HG02852 (cell line): ENCODE results near the gene CXADR.

Experiments
- ATAC-seq: cut with Tn5 transposase; IDR thresholded peaks from one replicate; pipeline ENCODE4 v1.9.1; 2021; ENCODE audit warnings: mild to moderate bottlenecking, moderate library complexity; ENCODE audit not compliant: unreplicated experiment

The CXADR gene

GRCh38 chr21:17539323-17539722 lies 26.5 kb downstream of the CXADR start:
- ATAC-seq = no peak

DNA sequence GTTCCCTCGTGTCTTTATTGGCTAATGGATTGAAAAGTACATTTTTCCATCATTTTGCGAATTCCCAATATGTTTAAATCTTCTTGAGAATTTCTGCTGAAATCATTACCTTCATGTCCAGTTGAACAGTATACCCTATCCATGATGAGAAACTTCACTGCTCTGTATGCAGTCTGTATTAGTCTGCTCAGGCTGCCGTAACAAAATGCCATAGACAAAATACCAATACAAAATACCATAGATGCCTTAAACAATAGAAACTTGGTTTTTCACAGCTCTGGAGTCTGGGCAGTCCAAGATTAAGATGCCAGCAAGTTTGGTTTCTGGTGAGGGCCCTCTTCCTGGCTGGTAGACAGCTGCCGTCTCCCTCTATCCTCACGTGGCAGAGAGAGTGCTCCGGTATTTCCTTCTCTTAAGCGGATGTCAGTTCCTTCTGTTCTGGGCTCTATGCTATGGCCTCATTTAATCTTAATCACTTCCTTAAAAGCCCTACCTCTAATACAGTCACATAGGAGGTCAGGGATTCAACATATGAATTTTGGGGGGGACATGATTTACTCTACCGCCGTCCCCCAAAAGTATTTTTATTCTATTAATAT lies 27.0 kb downstream of the CXADR start:
- ATAC-seq = no peak

DNA sequence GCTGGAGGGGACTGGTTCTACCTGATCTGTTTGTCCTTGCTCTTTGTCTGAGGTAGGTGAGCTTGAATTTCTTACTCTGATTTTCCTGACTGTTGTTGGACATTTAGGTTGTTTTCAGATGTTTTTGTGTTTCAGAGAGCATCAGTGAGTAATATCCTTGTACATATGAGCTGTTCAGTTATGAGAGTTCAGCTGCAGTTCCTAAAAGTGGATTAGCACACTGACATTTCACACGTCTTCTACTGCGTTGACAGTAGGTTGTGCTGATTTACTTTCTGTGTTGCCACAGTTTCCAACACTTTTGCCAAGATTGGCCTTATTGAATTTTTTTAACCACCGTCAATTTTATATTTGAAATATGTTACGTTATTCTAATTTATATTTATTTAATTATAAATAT lies 27.7 kb downstream of the CXADR start:
- ATAC-seq = no peak

GRCh38 chr21:17542371-17543011 lies 29.6 kb downstream of the CXADR start:
- ATAC-seq = no peak

- no peak for ATAC-seq
Observed at GRCh38 chr21:17545007-17545406, 32.2 kb downstream of the CXADR start.

DNA sequence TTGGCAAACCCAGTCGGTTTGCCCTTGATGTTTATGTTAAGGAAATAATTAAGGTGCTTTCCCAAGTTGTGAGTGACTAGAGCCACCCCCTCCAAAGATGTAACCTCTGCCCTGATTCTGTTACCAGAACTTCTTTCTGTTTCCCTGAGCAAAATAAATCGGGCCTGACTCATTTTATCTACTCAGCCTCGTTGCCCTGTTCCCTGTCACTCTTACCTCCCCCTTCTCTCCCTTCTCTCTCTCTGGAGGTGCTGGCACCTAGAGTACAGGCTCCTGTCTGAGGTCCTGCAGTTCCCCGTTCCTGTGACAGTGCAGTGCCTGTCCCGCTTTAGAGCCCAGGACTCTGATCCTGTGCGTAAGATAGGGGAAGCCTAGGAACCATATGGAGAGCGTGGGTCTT lies 35.4 kb downstream of the CXADR start:
- no peak for ATAC-seq

DNA sequence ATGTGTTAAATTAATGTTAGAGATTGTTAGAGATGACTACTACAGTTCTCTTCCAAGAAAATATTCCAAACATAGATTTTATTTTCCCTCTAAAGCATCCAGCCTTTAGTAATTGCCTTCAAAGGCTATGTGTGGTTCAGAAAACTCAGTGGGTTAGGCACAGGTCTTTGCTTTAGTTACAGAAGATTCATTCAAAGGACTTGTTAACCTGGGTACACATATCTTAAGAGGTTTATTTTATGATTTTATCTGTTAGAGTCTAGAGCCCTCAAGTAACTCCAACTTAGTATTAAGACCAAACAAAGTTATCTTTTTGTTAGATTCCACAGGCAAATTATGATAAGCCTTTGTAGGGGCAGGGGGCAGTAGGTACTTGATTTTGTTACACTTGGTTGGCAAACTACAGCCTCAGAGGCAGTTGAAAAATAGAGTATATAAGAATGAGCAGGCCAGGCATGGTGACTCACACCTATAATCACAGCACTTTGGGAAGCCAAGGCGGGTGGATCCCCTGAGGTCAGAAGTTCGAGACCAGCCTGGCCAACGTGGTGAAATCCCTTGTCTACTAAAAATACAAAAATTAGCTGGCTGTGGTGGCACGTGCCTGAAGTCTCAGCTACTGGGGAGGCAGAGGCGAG lies 37.9 kb downstream of the CXADR start:
- no peak for ATAC-seq

GRCh38 chr21:17552410-17552809 lies 39.6 kb downstream of the CXADR start:
- ATAC-seq = no peak

DNA sequence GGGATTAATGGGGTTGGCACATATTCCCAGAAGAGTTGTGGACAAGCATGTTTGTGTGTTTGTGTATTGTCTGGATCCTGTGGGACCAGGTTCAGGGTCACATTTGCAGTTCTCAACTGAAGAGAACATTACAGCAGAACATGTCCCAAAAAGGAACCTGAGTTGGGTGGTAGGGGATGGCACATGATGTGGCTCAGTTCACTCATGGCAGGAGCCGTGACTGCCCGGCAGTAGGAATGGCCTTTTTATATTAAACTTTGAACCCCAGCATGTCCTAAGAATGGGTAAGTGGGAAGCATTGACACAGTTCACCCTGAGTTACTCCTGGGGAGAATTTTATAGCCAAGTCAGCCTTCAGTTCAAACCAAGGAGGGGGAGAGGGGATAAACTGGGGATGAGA lies 41.3 kb downstream of the CXADR start:
- no peak for ATAC-seq

DNA sequence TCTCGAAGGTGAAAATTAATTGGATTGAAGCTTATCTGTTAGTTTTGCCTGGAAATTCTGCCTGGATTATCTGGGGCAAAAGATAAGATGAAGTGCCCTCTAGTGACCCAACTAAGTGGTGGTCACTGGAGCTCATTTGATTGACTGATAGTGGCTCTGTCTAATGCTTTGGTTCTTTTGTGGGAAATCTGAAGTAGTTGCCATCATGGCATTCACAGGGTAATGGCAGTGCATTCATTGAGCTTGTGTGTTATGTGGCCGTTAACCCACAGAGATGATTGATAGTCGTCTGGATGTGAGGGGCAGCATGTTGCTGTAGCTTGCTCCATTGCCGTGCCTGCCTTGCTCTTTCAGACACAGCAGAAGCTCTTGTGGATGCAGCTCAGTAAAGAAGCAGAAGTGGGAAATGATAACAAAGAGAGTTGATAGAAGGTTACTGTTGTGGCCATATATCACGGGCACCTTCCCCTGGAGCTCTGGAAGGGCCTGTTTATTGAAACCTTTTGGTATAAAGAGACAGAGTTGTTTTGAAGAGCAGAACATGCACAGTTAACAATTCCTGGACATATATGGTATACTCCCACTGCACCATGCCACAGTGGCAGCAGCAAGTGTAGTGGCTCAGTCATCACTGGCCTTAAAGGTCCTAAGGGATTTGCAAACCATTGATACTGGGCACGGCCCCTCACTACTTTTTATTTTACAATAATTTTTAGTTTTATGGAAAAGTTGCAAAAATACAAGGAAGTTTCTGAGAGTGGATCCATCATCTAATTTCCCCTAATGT lies 42.0 kb downstream of the CXADR start:
- no peak for ATAC-seq

- no peak for ATAC-seq
Observed at GRCh38 chr21:17560377-17561025, 47.7 kb downstream of the CXADR start.

- no peak for ATAC-seq
Observed at GRCh38 chr21:17570786-17571185, 57.9 kb downstream of the CXADR start.

DNA sequence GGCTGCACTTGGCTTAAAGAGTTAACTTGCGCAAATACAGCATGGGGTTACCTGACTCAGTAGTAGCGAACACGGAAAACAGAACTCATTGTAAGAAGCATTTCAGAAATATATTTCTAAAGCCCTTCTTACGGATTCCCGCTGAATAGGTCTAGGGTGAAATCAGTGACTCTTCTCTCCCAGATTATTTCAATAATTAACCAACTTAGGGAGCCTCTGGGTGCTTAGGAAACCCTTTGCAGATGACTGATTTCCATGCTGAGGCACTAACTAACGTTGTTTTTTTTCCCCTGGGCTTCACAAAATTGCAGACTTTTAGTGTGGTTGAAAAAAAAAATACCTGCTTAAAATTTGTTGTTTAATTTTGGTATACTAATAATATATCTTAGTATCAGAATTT lies 59.6 kb downstream of the CXADR start:
- ATAC-seq = no peak

GRCh38 chr21:17575076-17575475 lies 62.2 kb downstream of the CXADR start:
- ATAC-seq = no peak

DNA sequence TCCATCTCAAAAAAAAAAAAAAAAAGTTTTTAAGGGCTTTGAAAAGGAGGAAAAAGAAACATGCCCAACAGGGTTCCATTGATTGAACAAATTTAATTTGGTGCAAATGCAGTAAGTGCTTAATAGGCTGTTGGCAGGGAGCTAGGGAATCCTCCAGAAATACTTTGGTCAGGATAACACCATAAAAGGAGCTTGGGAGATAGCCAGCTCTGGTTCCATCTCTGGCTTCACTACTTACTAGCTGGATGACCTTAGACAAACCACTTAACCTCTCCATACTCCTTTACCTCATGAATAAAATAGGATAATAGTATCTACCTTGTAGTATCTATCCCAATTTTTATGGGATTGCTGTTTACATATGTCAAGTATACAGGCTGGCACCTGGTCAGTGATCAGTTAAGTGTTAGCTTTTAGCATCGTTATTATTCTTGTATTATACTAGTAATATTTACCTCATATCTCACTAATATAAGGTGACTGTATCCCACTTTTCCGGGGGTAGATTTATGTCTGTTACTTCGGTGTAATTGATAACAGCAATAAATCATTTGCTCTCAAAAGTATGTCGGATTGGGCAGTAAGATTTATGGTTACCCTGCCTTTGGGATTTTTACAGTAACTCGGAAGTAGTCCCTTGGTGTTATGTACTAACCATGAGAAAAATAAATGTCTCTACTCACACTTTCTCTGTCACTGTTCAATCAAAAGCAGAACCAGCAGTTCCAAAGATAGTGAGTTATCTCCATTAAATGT lies 63.4 kb downstream of the CXADR start:
- no peak for ATAC-seq

- ATAC-seq = no peak
Observed at GRCh38 chr21:17577701-17578100, 64.9 kb downstream of the CXADR start.

GRCh38 chr21:17578162-17578561 lies 65.3 kb downstream of the CXADR start:
- no peak for ATAC-seq

GRCh38 chr21:17578876-17579275 lies 66.0 kb downstream of the CXADR start:
- ATAC-seq = no peak

DNA sequence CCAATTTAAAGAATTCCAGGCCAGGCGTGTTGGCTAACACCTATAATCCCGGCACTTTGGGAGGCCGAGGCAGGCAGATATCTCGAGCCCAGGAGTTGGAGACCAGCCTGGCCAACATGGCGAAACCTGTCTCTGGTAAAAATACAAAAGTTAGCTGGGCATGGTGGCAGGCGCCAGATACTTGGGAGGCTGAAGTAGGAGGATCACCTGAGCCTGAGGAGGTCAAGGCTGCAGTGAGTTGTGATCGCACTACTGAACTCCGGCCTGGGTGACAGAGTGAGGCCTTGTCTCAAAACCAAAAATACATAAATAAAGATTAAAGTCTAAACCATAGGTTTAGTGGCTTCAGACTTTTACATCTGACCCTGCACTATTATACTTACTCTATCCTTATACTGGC lies 67.5 kb downstream of the CXADR start:
- ATAC-seq = no peak

DNA sequence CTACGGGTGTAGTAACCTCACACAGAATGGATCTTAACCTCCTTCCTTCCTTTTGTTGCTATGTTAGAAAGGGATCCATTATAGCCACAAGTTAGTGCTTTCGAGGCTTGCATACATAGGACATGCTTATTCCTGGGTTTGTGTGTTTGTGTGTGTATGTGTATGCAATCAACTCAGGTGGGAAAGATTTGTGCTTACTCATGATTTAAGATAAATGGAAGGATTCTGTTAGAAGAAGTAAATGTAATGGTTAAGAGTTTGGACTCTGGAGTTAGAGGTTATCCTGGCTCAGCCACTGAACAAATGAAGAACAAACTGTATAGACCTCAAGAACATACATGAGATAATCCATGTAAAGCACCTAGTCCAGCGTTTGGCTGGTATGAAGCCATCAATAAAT lies 71.1 kb downstream of the CXADR start:
- ATAC-seq = no peak
